Fibroblast of pulmonary artery (primary cell): ENCODE data around the gene RGMB.

ENCODE experiments used
- DNase-seq: peaks from one replicate; pipeline ENCODE4 v3.0.0-alpha.2; 2010; ENCODE audit warnings: low read depth
- H3K4me3 ChIP-seq: replicated peaks from 2 replicates; pipeline ENCODE4 v1.5.1; 2011; ENCODE audit warnings: low read depth, mild to moderate bottlenecking, control low read depth, low read length, moderate library complexity
- CTCF ChIP-seq: IDR thresholded peaks from 2 replicates; pipeline ENCODE4 v1.5.1; 2011; ENCODE audit warnings: mild to moderate bottlenecking, control low read depth, low read length, inconsistent platforms; ENCODE audit errors: missing control alignments

The RGMB gene

GRCh38 chr5:98780390-98780789 lies 6.9 kb downstream of the RGMB start:
- TF ChIP-seq CTCF = no peak
- DNase-seq = no peak
- H3K4me3 ChIP-seq = no peak overlapping the region

DNA sequence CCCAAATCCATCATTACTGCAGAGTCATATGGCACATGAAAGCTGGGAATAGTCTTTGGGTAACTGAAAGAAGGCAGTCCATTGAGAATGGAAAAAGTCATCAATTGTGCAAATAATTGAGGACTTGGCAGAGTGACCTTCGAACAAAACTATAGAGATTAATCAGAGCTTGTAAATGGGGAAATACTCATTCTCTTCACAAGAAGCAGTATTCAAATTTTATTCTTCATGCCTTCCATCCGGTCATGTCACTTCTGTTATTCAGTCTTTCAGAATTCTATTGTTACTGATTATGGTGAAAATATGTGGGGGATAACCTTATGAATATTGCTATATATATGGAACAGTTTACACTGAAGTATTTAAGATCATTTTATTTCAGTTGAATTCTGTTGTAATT lies 8.1 kb downstream of the RGMB start:
- no peak for TF ChIP-seq CTCF

DNA sequence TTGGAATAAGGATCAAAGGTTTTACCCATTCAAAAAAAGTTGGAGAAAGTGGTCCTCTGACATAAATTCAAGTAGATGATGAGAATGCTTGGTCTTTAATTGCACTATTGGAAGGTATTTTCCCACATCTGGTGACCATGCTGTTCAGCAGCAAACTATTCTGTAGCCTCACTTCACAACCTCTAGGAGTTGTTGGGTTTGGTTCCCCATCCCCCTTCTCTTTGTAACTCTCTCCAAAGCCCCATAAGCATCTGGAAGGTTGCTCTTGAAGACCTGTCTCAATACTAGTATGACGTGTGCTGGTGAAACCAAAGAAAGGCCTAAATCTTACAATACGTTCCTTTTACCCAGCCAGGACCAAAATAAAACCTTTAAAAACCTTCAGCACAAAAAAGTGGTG lies 8.5 kb downstream of the RGMB start:
- H3K4me3 ChIP-seq = no peak overlapping the region
- TF ChIP-seq CTCF = no peak
- no peak for DNase-seq

More for the DNA sequence above, 8.1 kb downstream of the RGMB start:
- no peak for DNase-seq
- H3K4me3 ChIP-seq = no peak overlapping the region

- no peak for TF ChIP-seq CTCF
- no peak overlapping the region for H3K4me3 ChIP-seq
- DNase-seq = no peak
Observed at GRCh38 chr5:98783051-98783649, 9.7 kb downstream of the RGMB start.

DNA sequence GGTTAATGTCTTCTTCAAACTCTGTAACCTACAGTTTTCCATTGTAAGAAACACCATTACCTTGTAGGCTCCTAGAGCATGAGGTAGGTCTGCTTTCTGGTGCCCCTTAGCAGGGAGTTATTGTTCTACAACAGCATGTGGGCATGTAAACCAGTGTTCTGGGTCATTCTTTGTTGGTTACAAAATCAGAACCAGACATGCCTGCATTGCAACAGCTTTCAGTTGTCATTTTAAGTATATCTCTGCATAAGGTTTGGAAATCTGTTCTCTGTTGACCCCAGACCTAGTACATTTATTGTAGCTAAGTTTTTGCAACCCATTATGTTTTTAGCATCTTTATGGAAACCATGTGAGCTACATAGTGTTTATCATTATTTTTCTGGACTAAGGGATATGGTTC lies 10.9 kb downstream of the RGMB start:
- H3K4me3 ChIP-seq = no peak overlapping the region
- no peak for TF ChIP-seq CTCF
- DNase-seq = no peak

GRCh38 chr5:98785244-98785643 lies 11.8 kb downstream of the RGMB start:
- no peak for DNase-seq
- H3K4me3 ChIP-seq = no peak overlapping the region
- no peak for TF ChIP-seq CTCF

DNA sequence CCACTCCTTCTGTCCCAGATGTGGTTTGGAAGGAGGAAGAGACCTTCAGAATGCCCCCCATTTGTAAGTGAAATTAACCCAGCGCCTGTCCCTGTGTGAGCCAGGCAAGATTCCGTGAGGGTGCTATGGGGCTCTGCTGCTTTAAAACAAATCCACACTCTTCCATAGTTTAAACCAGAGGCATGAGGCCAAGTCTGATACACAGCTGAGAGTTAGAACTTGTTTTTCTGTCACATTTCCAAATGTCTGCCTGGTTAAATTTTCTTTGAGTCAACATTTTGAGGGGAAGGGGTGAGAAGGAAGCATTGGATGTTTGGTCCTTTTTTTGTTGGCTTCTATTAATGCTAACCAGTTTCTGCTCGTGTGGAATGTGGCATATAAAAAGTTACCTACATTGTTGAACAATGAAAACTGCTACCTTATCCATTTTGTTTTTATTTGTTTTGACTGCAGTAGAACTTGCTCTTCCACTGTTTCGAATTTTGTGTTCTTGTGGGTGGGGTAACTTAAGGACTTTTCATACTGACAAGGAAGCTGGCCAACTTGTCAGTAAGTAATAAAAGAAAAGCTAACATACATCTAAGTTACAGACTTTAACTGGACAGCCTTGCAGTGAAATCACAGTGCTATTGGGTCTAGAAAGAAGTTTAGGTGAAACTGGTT lies 12.9 kb downstream of the RGMB start:
- H3K4me3 ChIP-seq = no peak overlapping the region
- DNase-seq = peak; percentile 36
- no peak for TF ChIP-seq CTCF
